HepG2 (cell line): ENCODE data around the gene DNM1. TPM values are rescaled to one million over a fixed set of nuclear protein-coding genes. Genes with fewer than 3 reads are reported as not detected.

Experiments
- BRF2 ChIP-seq: sonication (generic); formaldehyde crosslinking; IDR thresholded peaks from 2 replicates; pipeline ENCODE4 v1.8.1; 2022; ENCODE audit warnings: mild to moderate bottlenecking, missing genetic modification reagents
- ELK4 ChIP-seq: sonication (generic); formaldehyde crosslinking; IDR thresholded peaks from 2 replicates; pipeline ENCODE4 v1.9.0; 2021; ENCODE audit warnings: missing genetic modification reagents, borderline replicate concordance
- ERF ChIP-seq: IDR thresholded peaks from 2 replicates; pipeline ENCODE4 v1.6.1; 2018; ENCODE audit warnings: missing biosample characterization, missing genetic modification reagents
- FOXK2 ChIP-seq: fragments of 450-650 bp; IDR thresholded peaks from 2 replicates; pipeline ENCODE4 v1.6.1; 2016
- FOXM1 ChIP-seq: sonication (generic); formaldehyde crosslinking; IDR thresholded peaks from 2 replicates; pipeline ENCODE4 v1.5.0; 2020; ENCODE audit warnings: missing genetic modification reagents
- GZF1 ChIP-seq: sonication (generic); formaldehyde crosslinking; IDR thresholded peaks from 2 replicates; pipeline ENCODE4 v1.5.1; 2020; ENCODE audit warnings: mild to moderate bottlenecking, missing genetic modification reagents
- KAT8 ChIP-seq: IDR thresholded peaks from 2 replicates; pipeline ENCODE4 v1.6.1; 2016; ENCODE audit warnings: missing genetic modification reagents, missing compliant biosample characterization
- NR1H2 ChIP-seq: sonication (generic); formaldehyde crosslinking; IDR thresholded peaks from 2 replicates; pipeline ENCODE4 v1.8.1; 2022; ENCODE audit warnings: low read depth, missing genetic modification reagents, borderline replicate concordance
- RNF2 ChIP-seq: fragments of 450-650 bp; conservative IDR thresholded peaks from 2 replicates; pipeline ENCODE4 v1.6.1; 2016; ENCODE audit warnings: low read depth
- SIN3A ChIP-seq: IDR thresholded peaks from 2 replicates; pipeline ENCODE4 v1.6.1; 2011; ENCODE audit warnings: low read depth, mild to moderate bottlenecking, control low read depth, low read length, borderline replicate concordance
- SP5 ChIP-seq: IDR thresholded peaks from 2 replicates; pipeline ENCODE4 v1.6.1; 2016; ENCODE audit warnings: low read depth, borderline replicate concordance
- TBX3 ChIP-seq: fragments of 450-650 bp; IDR thresholded peaks from 2 replicates; pipeline ENCODE4 v1.6.1; 2017; ENCODE audit warnings: antibody characterized with exemption, mild to moderate bottlenecking, inconsistent platforms, borderline replicate concordance
- THYN1 ChIP-seq: sonication (generic); formaldehyde crosslinking; IDR thresholded peaks from 2 replicates; pipeline ENCODE4 v1.8.1; 2023; ENCODE audit warnings: low read depth, mild to moderate bottlenecking, moderate library complexity, missing genetic modification reagents, borderline replicate concordance
- ZBTB43 ChIP-seq: sonication (generic); formaldehyde crosslinking; conservative IDR thresholded peaks from 2 replicates; pipeline ENCODE4 v1.4.0; 2020; ENCODE audit warnings: missing genetic modification reagents
- ZNF136 ChIP-seq: sonication (generic); formaldehyde crosslinking; IDR thresholded peaks from 2 replicates; pipeline ENCODE4 v1.8.1; 2022; ENCODE audit warnings: low read depth, mild to moderate bottlenecking, moderate library complexity, missing genetic modification reagents
- ZNF350 ChIP-seq: sonication (generic); formaldehyde crosslinking; IDR thresholded peaks from 2 replicates; pipeline ENCODE4 v1.4.0; 2020; ENCODE audit warnings: mild to moderate bottlenecking, low read depth, missing genetic modification reagents, borderline replicate concordance
- ZNF564 ChIP-seq: sonication (generic); formaldehyde crosslinking; IDR thresholded peaks from 2 replicates; pipeline ENCODE4 v1.8.1; 2023; ENCODE audit warnings: mild to moderate bottlenecking, missing genetic modification reagents
- ZNF674 ChIP-seq: sonication (generic); formaldehyde crosslinking; IDR thresholded peaks from 2 replicates; pipeline ENCODE4 v1.5.0; 2020; ENCODE audit warnings: low read depth, mild to moderate bottlenecking, missing genetic modification reagents
- ZNF772 ChIP-seq: sonication (generic); formaldehyde crosslinking; IDR thresholded peaks from 2 replicates; pipeline ENCODE4 v1.5.0; 2020; ENCODE audit warnings: mild to moderate bottlenecking, missing genetic modification reagents
- ZNF788 ChIP-seq: sonication (generic); formaldehyde crosslinking; IDR thresholded peaks from 2 replicates; pipeline ENCODE4 v1.5.0; 2020; ENCODE audit warnings: mild to moderate bottlenecking, missing genetic modification reagents, borderline replicate concordance
- polyA plus RNA-seq, 8 experiments: library from polyadenylated mRNA; depleted of rRNA in 3 of 8; stranded (reverse) in 7 of 8; unstranded in 1 of 8; fragments of >200 nt; fragmentation: Illumina TruSeq in 4 of 8; extraction: Trizol in 4 of 8; gene quantifications; 2 replicates each; pipeline versions ENCODE4 v1.2.1 to v1.2.3, GENCODE V29; 2011 to 2016; ENCODE audit warnings: low read depth in 4 of 8, missing spikeins in 1 of 8, mixed read lengths in 1 of 8; ENCODE audit not compliant: insufficient read depth in 1 of 8
- total RNA-seq, 5 experiments: library from RNA; depleted of rRNA; stranded (reverse); fragments of >200 nt; fragmentation: Illumina TruSeq; extraction: Trizol; gene quantifications; 2 replicates each; pipeline ENCODE4 v1.2.3, GENCODE V29; 2016; ENCODE audit warnings: low read depth in 1 of 5
- TF ChIP-seq, protein P1 (sequence below): IDR thresholded peaks from 2 replicates; pipeline ENCODE4 v1.6.1; 2012; ENCODE audit warnings: inconsistent platforms
- TF ChIP-seq, protein P2 (sequence below), 2 experiments: IDR thresholded peaks; 2 replicates each; pipeline ENCODE4 v1.6.1; 2011 to 2012; ENCODE audit warnings: low read length in 2 of 2, borderline replicate concordance in 1 of 2, low read depth in 1 of 2, mild to moderate bottlenecking in 1 of 2, moderate library complexity in 1 of 2

The DNM1 gene
- total and polyA plus RNA-seq, 2 of the 13 experiments (the other 11 are each of a cell fraction or from before 2014, with no cell fraction given), result 0.13 to 0.58 TPM

DNA sequence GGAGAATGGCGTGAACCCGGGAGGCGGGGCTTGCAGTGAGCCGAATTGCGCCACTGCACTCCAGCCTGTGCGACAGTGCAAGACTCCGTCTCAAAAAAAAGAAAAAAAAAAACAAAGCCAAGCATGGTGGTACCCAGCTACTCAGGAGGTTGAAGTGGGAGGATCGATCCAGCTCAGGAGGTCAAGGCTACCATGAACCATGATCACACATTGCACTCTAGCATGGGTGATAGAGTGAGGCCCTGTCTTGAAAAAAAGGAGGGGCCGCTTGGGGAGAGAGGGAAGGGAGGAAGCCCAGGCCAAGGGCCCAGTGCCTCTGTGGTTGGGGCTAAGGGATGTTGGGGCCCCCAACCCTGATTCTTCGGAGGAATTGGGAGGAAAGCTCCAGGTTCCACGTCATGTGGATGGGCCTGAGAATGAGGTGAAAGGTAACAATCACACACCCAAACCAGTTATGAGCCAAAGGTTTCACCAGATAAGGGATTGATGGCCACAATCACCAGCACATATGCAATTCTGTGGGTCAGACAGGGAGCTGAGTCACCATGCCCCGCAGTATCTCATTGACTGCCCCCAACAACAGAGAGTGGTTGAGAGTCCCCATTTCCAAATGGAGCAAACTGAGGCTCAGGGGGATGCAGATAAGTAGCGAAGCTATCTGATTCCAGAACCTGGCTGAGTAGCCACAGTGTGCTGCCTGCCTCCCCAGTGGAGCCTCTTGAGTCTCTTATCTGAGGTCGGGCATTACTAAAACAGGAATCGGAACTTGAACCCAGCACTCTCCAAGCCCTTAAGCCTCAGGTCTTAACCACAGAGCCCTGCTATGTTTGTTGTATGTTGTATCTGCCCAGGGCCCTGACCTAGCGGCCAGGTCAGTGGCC lies 93.4 kb downstream of the DNM1 start (continued):
- TF ChIP-seq SP5 (CRISPR knock-in tag) (peak; percentile 32; the same call in 1 of the 2 replicates), BRF2 (CRISPR knock-in tag) (no peak), SIN3A (no peak), FOXK2 (no peak), ZBTB43 (CRISPR knock-in tag) (0 out of 2 replicates have a peak, but pooled peaks have one; percentile 43), GZF1 (CRISPR knock-in tag) (no peak), ELK4 (CRISPR knock-in tag) (no peak), RNF2 (no peak), ZNF564 (CRISPR knock-in tag) (no peak), THYN1 (CRISPR knock-in tag) (no peak), ZNF674 (no peak), FOXM1 (CRISPR knock-in tag) (no peak), KAT8 (CRISPR knock-in tag) (no peak), NR1H2 (no peak), ZNF136 (CRISPR knock-in tag) (0 out of 2 replicates have a peak, but pooled peaks have one; percentile 16), TBX3 (0 out of 2 replicates have a peak, but pooled peaks have one; percentile 8), ZNF350 (CRISPR knock-in tag) (peak; percentile 28; the same call in 1 of the 2 replicates), ZNF772 (CRISPR knock-in tag) (no peak), ERF (CRISPR knock-in tag) (no peak), ZNF788 (CRISPR knock-in tag) (no peak)
- TF ChIP-seq, protein P1, sequence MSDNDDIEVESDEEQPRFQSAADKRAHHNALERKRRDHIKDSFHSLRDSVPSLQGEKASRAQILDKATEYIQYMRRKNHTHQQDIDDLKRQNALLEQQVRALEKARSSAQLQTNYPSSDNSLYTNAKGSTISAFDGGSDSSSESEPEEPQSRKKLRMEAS, result no peak; the same call in 1 of the 2 replicates
- TF ChIP-seq, protein P2, sequence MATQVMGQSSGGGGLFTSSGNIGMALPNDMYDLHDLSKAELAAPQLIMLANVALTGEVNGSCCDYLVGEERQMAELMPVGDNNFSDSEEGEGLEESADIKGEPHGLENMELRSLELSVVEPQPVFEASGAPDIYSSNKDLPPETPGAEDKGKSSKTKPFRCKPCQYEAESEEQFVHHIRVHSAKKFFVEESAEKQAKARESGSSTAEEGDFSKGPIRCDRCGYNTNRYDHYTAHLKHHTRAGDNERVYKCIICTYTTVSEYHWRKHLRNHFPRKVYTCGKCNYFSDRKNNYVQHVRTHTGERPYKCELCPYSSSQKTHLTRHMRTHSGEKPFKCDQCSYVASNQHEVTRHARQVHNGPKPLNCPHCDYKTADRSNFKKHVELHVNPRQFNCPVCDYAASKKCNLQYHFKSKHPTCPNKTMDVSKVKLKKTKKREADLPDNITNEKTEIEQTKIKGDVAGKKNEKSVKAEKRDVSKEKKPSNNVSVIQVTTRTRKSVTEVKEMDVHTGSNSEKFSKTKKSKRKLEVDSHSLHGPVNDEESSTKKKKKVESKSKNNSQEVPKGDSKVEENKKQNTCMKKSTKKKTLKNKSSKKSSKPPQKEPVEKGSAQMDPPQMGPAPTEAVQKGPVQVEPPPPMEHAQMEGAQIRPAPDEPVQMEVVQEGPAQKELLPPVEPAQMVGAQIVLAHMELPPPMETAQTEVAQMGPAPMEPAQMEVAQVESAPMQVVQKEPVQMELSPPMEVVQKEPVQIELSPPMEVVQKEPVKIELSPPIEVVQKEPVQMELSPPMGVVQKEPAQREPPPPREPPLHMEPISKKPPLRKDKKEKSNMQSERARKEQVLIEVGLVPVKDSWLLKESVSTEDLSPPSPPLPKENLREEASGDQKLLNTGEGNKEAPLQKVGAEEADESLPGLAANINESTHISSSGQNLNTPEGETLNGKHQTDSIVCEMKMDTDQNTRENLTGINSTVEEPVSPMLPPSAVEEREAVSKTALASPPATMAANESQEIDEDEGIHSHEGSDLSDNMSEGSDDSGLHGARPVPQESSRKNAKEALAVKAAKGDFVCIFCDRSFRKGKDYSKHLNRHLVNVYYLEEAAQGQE (IDR thresholded peaks at IDR 0.05; ENCODE audit: borderline replicate concordance in 1 of 2, low read depth in 1 of 2, low read length in 2 of 2), result no peak
